ENCODE results near the gene DDX51. TPM values are rescaled to one million over a fixed set of nuclear protein-coding genes. Genes with fewer than 3 reads are reported as not detected.
A peak's percentile ranks its signal among the peaks of the same experiment; 100 is the strongest.

DDX51 gene
- total RNA-seq, 2 donors from 2014 or later, result 20.7 to 44.5 TPM

DNA sequence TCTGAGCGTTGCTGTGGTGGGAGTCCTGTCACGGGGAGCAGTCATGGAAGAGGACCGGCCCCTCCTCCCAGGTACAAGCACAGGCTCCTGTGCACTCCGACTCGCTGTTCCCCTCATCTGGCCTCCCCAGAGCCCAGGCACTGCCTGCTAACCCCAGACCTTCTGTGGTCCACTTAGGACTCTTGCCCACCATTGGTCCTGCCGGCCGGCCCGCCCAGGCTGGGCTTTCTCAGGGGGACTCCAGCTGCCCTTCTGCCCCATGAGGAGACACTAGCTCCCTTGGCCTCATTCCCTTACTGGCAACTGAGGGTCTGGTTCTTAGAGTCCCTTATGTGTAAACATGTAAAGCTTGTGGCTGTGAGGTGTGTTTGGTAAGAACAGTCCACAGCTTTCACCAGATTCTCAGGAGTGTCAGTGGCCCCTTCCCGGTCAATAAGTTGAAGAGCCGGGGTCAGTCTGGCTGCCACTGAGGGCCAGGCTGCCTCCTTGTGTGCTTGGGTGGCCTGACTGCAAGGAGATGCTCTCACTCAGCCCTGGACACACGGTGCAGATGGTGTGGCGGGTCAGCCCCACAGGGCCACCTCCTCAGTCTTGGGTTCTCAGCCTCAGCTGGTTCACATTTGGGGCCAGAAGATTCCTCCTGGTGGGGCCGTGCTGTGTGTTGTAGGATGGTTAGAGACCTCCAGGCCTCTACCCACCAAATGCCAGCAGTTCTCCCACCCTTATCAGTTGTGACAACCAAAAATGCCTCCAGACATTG lies 43.6 kb downstream of the DDX51 start:
- Mint-ChIP-seq H3K4me3 (no peak overlapping the region), H3K27me3 (no peaks in the 10 kb centered on the region), H3K4me1 (peaks cover 5% of the 10 kb centered on the region), H3K9me3 (no peaks in the 10 kb centered on the region), H3K36me3 (ENCODE audit: low read depth) (peaks cover 50% of the 10 kb centered on the region), H3K27ac (no peak overlapping the region)
- ATAC-seq (replicated peaks), result no peak

DNA sequence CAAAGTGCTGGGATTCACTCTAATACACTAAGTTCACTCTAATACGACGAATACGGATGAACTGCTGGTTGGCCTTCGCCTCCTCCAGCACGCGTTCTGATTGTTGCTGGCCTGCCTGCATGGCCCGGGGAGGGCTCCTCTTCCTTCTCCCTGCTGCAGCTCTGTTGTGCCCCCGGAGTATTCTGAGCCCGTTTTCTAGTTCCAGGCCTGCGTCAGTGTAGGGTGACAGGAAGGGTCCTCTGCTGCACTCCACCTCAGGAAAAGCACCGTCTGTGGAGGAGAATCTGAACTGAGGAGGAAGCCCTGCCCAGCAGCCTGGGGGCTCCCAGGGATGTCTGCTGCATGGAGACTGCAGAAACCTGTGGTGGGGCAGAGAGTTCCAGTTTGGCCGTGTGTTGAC lies 44.4 kb downstream of the DDX51 start:
- H3K4me3 Mint-ChIP-seq, result no peak overlapping the region
- H3K27ac Mint-ChIP-seq, result no peak overlapping the region
- peaks cover 53% of the 10 kb centered on the region for H3K36me3 Mint-ChIP-seq (ENCODE audit: low read depth)
- peaks cover 6% of the 10 kb centered on the region for H3K4me1 Mint-ChIP-seq
- H3K9me3 Mint-ChIP-seq, result no peaks in the 10 kb centered on the region
- no peak for ATAC-seq (replicated peaks)
- H3K27me3 Mint-ChIP-seq, result no peaks in the 10 kb centered on the region

DNA sequence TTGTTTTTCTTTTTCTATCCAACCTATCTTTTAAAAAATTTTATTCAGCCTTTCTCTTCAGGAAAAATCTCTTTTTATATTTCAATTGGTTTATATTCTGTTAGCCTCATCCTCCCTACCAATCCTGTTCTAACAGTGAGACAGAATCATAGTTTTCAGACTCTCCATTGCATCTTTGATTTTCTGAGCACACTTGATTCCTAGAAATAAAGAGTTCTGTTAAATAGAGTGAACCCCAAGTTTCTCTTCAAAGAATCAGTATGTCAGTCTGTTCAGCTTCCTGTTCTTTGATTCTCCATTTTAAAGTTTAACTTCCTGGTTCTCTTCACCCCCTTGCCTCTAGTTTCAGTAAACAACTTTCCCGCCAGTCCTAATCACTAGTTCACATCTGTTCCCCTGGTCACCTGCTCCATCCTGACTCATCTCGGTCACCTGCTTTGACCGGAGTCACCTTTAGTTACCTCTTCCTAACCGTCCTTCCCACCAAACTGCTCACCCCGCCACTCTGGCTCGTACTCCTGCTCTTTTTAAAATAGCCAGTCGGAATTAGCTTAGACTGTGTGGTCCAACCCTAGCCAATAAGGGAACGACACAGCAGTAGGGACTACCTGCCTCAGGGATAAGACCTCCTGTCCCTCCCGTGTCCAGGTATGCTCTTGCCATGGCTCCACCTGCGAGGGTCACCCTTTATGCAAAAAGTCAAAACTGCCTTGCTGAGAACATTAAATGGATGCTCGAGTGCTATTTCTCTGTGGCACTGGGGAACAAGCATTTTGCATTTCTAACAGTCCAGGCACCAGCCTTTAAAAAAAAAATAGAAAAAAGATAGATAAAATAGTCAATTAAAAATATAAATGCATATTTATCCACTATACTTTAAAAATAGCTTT lies 48.4 kb downstream of the DDX51 start:
- ATAC-seq (replicated peaks), result no peak
- Mint-ChIP-seq H3K27me3 (no peaks in the 10 kb centered on the region), H3K4me3 (no peak overlapping the region), H3K4me1 (peaks cover 6% of the 10 kb centered on the region), H3K36me3 (ENCODE audit: low read depth) (peaks cover 67% of the 10 kb centered on the region), H3K9me3 (no peaks in the 10 kb centered on the region), H3K27ac (peak overlapping the region; percentile 61)

DNA sequence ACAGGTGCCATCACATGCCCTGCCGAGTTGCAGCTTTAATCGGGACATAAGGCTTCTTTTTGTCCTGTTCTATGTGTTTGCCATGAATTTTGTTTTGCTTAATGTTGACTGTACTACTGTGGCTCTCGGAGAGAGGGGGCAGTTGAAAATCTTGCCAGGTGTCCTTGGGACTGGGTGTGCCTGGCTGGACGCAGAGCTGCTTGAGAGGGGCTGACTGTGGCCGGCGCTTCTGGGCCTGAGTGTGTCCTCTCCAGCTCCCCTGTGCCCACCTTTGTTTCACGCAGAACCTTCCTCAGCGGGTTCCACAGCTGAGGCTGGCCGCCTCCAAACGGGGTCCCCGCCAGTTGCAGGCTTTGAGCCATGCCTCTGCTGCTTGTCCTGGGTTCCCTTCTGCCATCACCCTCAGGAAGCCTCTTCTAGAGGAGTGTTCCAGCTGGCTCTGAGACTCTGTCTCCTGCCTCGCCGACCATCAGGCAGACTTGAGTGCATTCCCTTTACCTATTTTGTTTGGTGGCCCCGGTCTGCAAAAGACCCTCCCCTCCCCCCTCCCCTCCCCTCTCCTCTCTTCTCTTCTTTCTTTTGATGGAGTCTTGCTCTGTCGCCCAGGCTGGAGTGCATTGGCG lies 49.7 kb downstream of the DDX51 start:
- ATAC-seq (replicated peaks), result no peak
- H3K36me3 Mint-ChIP-seq (ENCODE audit: low read depth), result peaks cover 71% of the 10 kb centered on the region
- H3K4me3 Mint-ChIP-seq, result no peak overlapping the region
- no peaks in the 10 kb centered on the region for H3K27me3 Mint-ChIP-seq
- H3K4me1 Mint-ChIP-seq, result peaks cover 15% of the 10 kb centered on the region
- no peaks in the 10 kb centered on the region for H3K9me3 Mint-ChIP-seq
- H3K27ac Mint-ChIP-seq, result no peak overlapping the region

DNA sequence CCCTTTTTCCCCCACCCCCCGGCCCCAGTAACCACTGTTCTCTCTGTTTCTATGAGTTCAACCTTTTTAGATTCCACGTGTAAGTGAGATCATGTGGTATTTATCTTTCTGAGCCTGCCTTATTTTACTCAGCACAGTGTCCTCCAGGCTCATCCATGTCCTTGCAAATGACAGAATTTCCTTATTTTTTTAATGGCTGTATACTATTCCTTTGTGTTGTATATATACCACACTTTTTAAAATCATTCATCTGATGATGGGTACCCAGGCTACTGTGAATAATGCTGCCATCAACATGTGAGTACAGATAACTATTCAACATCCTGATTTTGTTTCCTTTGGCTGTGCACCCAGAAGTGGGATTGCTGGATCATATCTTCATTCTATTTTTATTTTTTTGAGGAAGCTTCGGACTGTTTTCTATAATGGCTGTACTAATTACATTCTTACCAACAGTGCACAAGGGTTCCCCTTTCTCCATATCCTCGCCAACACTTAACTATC lies 54.7 kb downstream of the DDX51 start:
- Mint-ChIP-seq H3K36me3 (ENCODE audit: low read depth) (peaks cover 42% of the 10 kb centered on the region), H3K4me3 (no peak overlapping the region), H3K27ac (no peak overlapping the region), H3K9me3 (no peaks in the 10 kb centered on the region), H3K27me3 (no peaks in the 10 kb centered on the region), H3K4me1 (peaks cover 15% of the 10 kb centered on the region)
- ATAC-seq (replicated peaks), result no peak

Other genes starting within 250 kb of the DDX51 start
- 10 to 100 TPM; 14.7 to 21.5 TPM for gene ULK1, start 249.7 kb downstream of the DDX51 start, total RNA-seq
- gene PUS1, start 215.0 kb downstream of the DDX51 start, total RNA-seq, result 10 to 100 TPM; 31.5 to 75.2 TPM
- 10 to 100 TPM; 47.1 to 60.0 TPM for gene EP400, start 194.4 kb downstream of the DDX51 start, total RNA-seq
- 10 to 100 TPM; 17.0 to 39.9 TPM for gene NOC4L, start 138 bp upstream of the DDX51 start, total RNA-seq
- gene GALNT9, start 185.3 kb upstream of the DDX51 start, total RNA-seq, result under 1 TPM in 1 of 2 donors, not detected in 1; 0.34 TPM